Islet precursor cell (in vitro differentiated cells): Measurements from ENCODE around the gene C2orf81.
A peak's percentile ranks its signal among the peaks of the same experiment; 100 is the strongest.

Experiments
- DNase-seq: peaks from one replicate; pipeline ENCODE4 v3.0.0-alpha.2; 2018

The C2orf81 gene

GRCh38 chr2:74390606-74391005 lies 30.8 kb downstream of the C2orf81 start:
- DNase-seq, result no peak

- no peak for DNase-seq
Measured at GRCh38 chr2:74387346-74387745, 34.1 kb downstream of the C2orf81 start.

- DNase-seq, result no peak
Measured at GRCh38 chr2:74385396-74385795, 36.0 kb downstream of the C2orf81 start.

GRCh38 chr2:74384051-74384450 lies 37.4 kb downstream of the C2orf81 start:
- no peak for DNase-seq

- DNase-seq, result no peak
Measured at GRCh38 chr2:74383254-74383653, 38.2 kb downstream of the C2orf81 start.

- DNase-seq, result no peak
Measured at GRCh38 chr2:74381751-74382150, 39.7 kb downstream of the C2orf81 start.

- DNase-seq, result peak; percentile 85
Measured at GRCh38 chr2:74379851-74380789, 41.3 kb downstream of the C2orf81 start, which contains the start of gene DCTN1. Gene DCTN1 (minus strand): TSS chr2:74380311. CDS start chr2:74380037, 274 bp downstream.

- no peak for DNase-seq
Measured at GRCh38 chr2:74378007-74378406, 43.4 kb downstream of the C2orf81 start.

GRCh38 chr2:74375838-74376237 lies 45.6 kb downstream of the C2orf81 start:
- no peak for DNase-seq

- peak; percentile 92 for DNase-seq
Measured at GRCh38 chr2:74374509-74375205, 46.8 kb downstream of the C2orf81 start.

- no peak for DNase-seq
Measured at GRCh38 chr2:74373985-74374384, 47.4 kb downstream of the C2orf81 start.

GRCh38 chr2:74373221-74373676 lies 48.2 kb downstream of the C2orf81 start:
- no peak for DNase-seq

GRCh38 chr2:74372674-74373073 lies 48.7 kb downstream of the C2orf81 start:
- no peak for DNase-seq

- DNase-seq, result no peak
Measured at GRCh38 chr2:74371421-74371820, 50.0 kb downstream of the C2orf81 start.

GRCh38 chr2:74369976-74370375 lies 51.4 kb downstream of the C2orf81 start:
- no peak for DNase-seq

- DNase-seq, result no peak
Measured at GRCh38 chr2:74368499-74368898, 52.9 kb downstream of the C2orf81 start.

GRCh38 chr2:74367789-74368188 lies 53.6 kb downstream of the C2orf81 start:
- DNase-seq, result no peak

- no peak for DNase-seq
Measured at GRCh38 chr2:74366036-74366435, 55.4 kb downstream of the C2orf81 start.

GRCh38 chr2:74364533-74365505 lies 56.6 kb downstream of the C2orf81 start:
- DNase-seq, result no peak
